ENCODE measurements around the gene CPS1.

The CPS1 gene

GRCh38 chr2:210556329-210556980 lies at the start of gene CPS1:
TSS of gene CPS1 (plus strand) at chr2:210556599. CDS start at chr2:210556734, 135 bp downstream.
- no peak for DNase-seq (ENCODE audit: low spot score)

GRCh38 chr2:210515911-210516310 lies 40.5 kb upstream of the CPS1 start:
- DNase-seq (ENCODE audit: low spot score), result no peak

- no peak for DNase-seq (ENCODE audit: low spot score)
Measured at GRCh38 chr2:210517264-210517663, 39.1 kb upstream of the CPS1 start.

GRCh38 chr2:210519594-210519993 lies 36.8 kb upstream of the CPS1 start:
- DNase-seq (ENCODE audit: low spot score), result no peak

GRCh38 chr2:210522399-210522798 lies 34.0 kb upstream of the CPS1 start:
- DNase-seq (ENCODE audit: low spot score), result no peak

GRCh38 chr2:210523650-210524289 lies 32.6 kb upstream of the CPS1 start:
- DNase-seq (ENCODE audit: low spot score), result no peak

GRCh38 chr2:210524533-210524932 lies 31.9 kb upstream of the CPS1 start:
- no peak for DNase-seq (ENCODE audit: low spot score)

- DNase-seq (ENCODE audit: low spot score), result no peak
Measured at GRCh38 chr2:210527286-210527685, 29.1 kb upstream of the CPS1 start.

- no peak for DNase-seq (ENCODE audit: low spot score)
Measured at GRCh38 chr2:210528716-210529115, 27.7 kb upstream of the CPS1 start.

- DNase-seq (ENCODE audit: low spot score), result no peak
Measured at GRCh38 chr2:210531050-210531449, 25.3 kb upstream of the CPS1 start.

- DNase-seq (ENCODE audit: low spot score), result no peak
Measured at GRCh38 chr2:210531482-210531881, 24.9 kb upstream of the CPS1 start.

GRCh38 chr2:210533389-210533788 lies 23.0 kb upstream of the CPS1 start:
- no peak for DNase-seq (ENCODE audit: low spot score)

GRCh38 chr2:210534879-210535278 lies 21.5 kb upstream of the CPS1 start:
- DNase-seq (ENCODE audit: low spot score), result no peak

- no peak for DNase-seq (ENCODE audit: low spot score)
Measured at GRCh38 chr2:210536973-210537650, 19.3 kb upstream of the CPS1 start.

- DNase-seq (ENCODE audit: low spot score), result no peak
Measured at GRCh38 chr2:210539035-210539434, 17.4 kb upstream of the CPS1 start.

- no peak for DNase-seq (ENCODE audit: low spot score)
Measured at GRCh38 chr2:210539578-210540416, 16.6 kb upstream of the CPS1 start.

GRCh38 chr2:210540471-210540870 lies 15.9 kb upstream of the CPS1 start:
- no peak for DNase-seq (ENCODE audit: low spot score)

- DNase-seq (ENCODE audit: low spot score), result no peak
Measured at GRCh38 chr2:210540900-210541289, 15.5 kb upstream of the CPS1 start.

GRCh38 chr2:210541290-210541902 lies 15.0 kb upstream of the CPS1 start:
- no peak for DNase-seq (ENCODE audit: low spot score)

- DNase-seq (ENCODE audit: low spot score), result no peak
Measured at GRCh38 chr2:210544007-210544590, 12.3 kb upstream of the CPS1 start.

GRCh38 chr2:210544831-210545230 lies 11.6 kb upstream of the CPS1 start:
- DNase-seq (ENCODE audit: low spot score), result no peak

All from hematopoietic multipotent progenitor cell treated with erythropoietin and hydrocortisone succinate and interleukin-3 and kit ligand, for 17 days (in vitro differentiated cells).